ENCODE data around the gene XRRA1. TPM values are rescaled to one million over a fixed set of nuclear protein-coding genes. Genes with fewer than 3 reads are reported as not detected.

Gene XRRA1
- total RNA-seq, 1 donor from 2014 or later: 3.9 TPM

DNA sequence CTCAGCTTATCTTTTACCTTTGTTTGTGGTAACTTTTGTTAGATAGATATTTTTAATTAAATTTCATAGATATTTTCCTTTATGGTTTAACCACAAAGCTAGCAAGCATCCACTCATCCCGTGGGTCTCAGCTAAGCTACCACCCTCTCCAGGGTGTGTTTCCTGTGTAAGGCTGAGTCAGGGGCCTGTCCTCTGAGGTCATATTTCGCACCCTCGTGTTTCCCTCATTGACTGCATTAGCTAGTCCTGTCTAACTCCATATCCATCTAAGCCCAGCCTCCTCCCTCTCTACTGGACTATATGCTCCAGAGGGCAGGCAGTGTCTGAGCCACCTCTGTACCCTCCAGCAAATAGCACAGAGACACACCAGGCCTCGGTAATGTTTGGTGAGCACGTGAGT is 16.7 kb downstream of the XRRA1 start:
- Histone ChIP-seq H3K4me2 (no peak overlapping the region), H3K79me2 (ENCODE audit: low read depth) (no peaks in the 10 kb centered on the region), H3K36me3 (no peaks in the 10 kb centered on the region), H2AFZ (replicated peaks) (no peak overlapping the region), H3K9me3 (ENCODE audit: low read depth) (no peaks in the 10 kb centered on the region), H3F3A (ENCODE audit: low read depth) (peaks cover 12% of the 10 kb centered on the region), H3K4me3 (no peak overlapping the region), H3K27ac (no peak overlapping the region), H3K27me3 (no peaks in the 10 kb centered on the region), H4K20me1 (ENCODE audit: low read depth) (no peaks in the 10 kb centered on the region), H3K9ac (no peak overlapping the region), H3K4me1 (peaks cover 6% of the 10 kb centered on the region)
- H3K9me3 Mint-ChIP-seq: no peaks in the 10 kb centered on the region
- H3K27me3 Mint-ChIP-seq (ENCODE audit: insufficient read depth, low read depth): no peaks in the 10 kb centered on the region
- DNase-seq (ENCODE audit: low spot score): no peak
- no peak overlapping the region for H3K27ac Mint-ChIP-seq
- no peak overlapping the region for H3K4me3 Mint-ChIP-seq
- TF ChIP-seq EZH2 (IDR thresholded peaks at IDR 0.05): no peak
- no peak for TF ChIP-seq EZH2phosphoT487 (IDR thresholded peaks at IDR 0.05)
- H3K36me3 Mint-ChIP-seq: peaks cover 7% of the 10 kb centered on the region
- no peaks in the 10 kb centered on the region for H3K4me1 Mint-ChIP-seq

GRCh38 chr11:74929431-74930363 is 19.2 kb downstream of the XRRA1 start:
- Histone ChIP-seq H3K36me3 (no peaks in the 10 kb centered on the region), H3K79me2 (ENCODE audit: low read depth) (no peaks in the 10 kb centered on the region), H3K9ac (no peak overlapping the region), H3F3A (ENCODE audit: low read depth) (peaks cover 12% of the 10 kb centered on the region), H3K27me3 (no peaks in the 10 kb centered on the region), H3K4me2 (no peak overlapping the region), H3K4me1 (peaks cover 6% of the 10 kb centered on the region), H3K4me3 (no peak overlapping the region), H4K20me1 (ENCODE audit: low read depth) (no peaks in the 10 kb centered on the region), H3K9me3 (ENCODE audit: low read depth) (no peaks in the 10 kb centered on the region), H3K27ac (no peak overlapping the region), H2AFZ (replicated peaks) (peak overlapping the region; percentile 81)
- Mint-ChIP-seq H3K4me3 (no peak overlapping the region), H3K36me3 (peaks cover 4% of the 10 kb centered on the region), H3K4me1 (no peaks in the 10 kb centered on the region), H3K9me3 (no peaks in the 10 kb centered on the region), H3K27me3 (ENCODE audit: insufficient read depth, low read depth) (no peaks in the 10 kb centered on the region), H3K27ac (no peak overlapping the region)
- peak; percentile 94 for DNase-seq (ENCODE audit: low spot score)
- TF ChIP-seq EZH2phosphoT487 (IDR thresholded peaks at IDR 0.05) (no peak), EZH2 (IDR thresholded peaks at IDR 0.05) (no peak), CTCF (IDR thresholded peaks at IDR 0.05) (peak; percentile 99)

DNA sequence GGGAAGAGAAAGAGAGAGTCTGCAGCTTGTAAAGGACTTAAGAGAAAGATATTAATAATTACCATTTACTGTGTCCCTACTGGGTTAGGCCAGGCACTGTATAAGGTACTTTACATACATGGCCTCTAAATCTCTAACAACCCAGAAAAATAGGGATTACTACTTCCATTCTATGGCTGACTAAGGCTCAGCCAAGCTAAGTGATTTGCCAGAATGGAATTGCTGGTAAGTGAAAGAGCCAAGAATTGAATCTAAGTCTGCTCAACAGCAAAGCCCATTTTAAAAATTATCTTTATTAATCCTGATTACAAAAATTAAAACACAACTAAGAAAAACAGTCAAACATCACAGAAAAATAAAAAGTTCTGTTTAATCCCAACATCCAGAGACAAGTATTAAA is 21.4 kb downstream of the XRRA1 start:
- Histone ChIP-seq H3K4me1 (peaks cover 6% of the 10 kb centered on the region), H3K27ac (no peak overlapping the region), H2AFZ (replicated peaks) (no peak overlapping the region), H3K79me2 (ENCODE audit: low read depth) (no peaks in the 10 kb centered on the region), H4K20me1 (ENCODE audit: low read depth) (no peaks in the 10 kb centered on the region), H3K36me3 (no peaks in the 10 kb centered on the region), H3K9ac (peak overlapping the region; percentile 14), H3K9me3 (ENCODE audit: low read depth) (no peaks in the 10 kb centered on the region), H3K4me3 (no peak overlapping the region), H3K27me3 (no peaks in the 10 kb centered on the region), H3F3A (ENCODE audit: low read depth) (peaks cover 12% of the 10 kb centered on the region), H3K4me2 (no peak overlapping the region)
- DNase-seq (ENCODE audit: low spot score): no peak
- Mint-ChIP-seq H3K27me3 (ENCODE audit: insufficient read depth, low read depth) (no peaks in the 10 kb centered on the region), H3K4me3 (no peak overlapping the region), H3K27ac (no peak overlapping the region), H3K4me1 (no peaks in the 10 kb centered on the region), H3K36me3 (no peaks in the 10 kb centered on the region), H3K9me3 (no peaks in the 10 kb centered on the region)
- TF ChIP-seq CTCF (IDR thresholded peaks at IDR 0.05): no peak
- TF ChIP-seq EZH2phosphoT487 (IDR thresholded peaks at IDR 0.05): no peak
- TF ChIP-seq EZH2 (IDR thresholded peaks at IDR 0.05): no peak

Data from neural progenitor cell (in vitro differentiated cells).